NCI-H446 treated with DMSO at 0.1 percent for 48 hours (cell line): ENCODE measurements around the gene MMP19.
"Not testable (repeated sequence)": the region's sequence is repeated elsewhere in the genome, so short reads cannot be mapped to it uniquely, and the experiment has no call there.

Source experiments
- DNase-seq: peaks from one replicate; lab custom pipeline; 2025; lab: John Stamatoyannopoulos, UW

The MMP19 gene

GRCh38 chr12:55842681-55843429 is at the start of gene MMP19:
TSS of gene MMP19 (minus strand) at chr12:55842936. CDS start at chr12:55842830, 106 bp downstream.
- DNase-seq, result no peak

- DNase-seq, result no peak
These were observed 48.6 kb upstream of the MMP19 start for GRCh38 chr12:55891310-55891709.

GRCh38 chr12:55885113-55885512 is 42.4 kb upstream of the MMP19 start:
- no peak for DNase-seq

- no peak for DNase-seq
These were observed 35.1 kb upstream of the MMP19 start for GRCh38 chr12:55877824-55878223.

- no peak for DNase-seq
These were observed 33.1 kb upstream of the MMP19 start for GRCh38 chr12:55875704-55876467.

GRCh38 chr12:55874443-55874842 is 31.7 kb upstream of the MMP19 start:
- DNase-seq, result no peak

- not testable (repeated sequence) for DNase-seq
These were observed 23.8 kb upstream of the MMP19 start for GRCh38 chr12:55866454-55867004.

GRCh38 chr12:55865327-55865726 is 22.6 kb upstream of the MMP19 start:
- DNase-seq, result no peak

GRCh38 chr12:55862931-55863330 is 20.2 kb upstream of the MMP19 start:
- not testable (repeated sequence) for DNase-seq

- DNase-seq, result no peak
These were observed 19.6 kb upstream of the MMP19 start for GRCh38 chr12:55862286-55862685.

GRCh38 chr12:55861871-55862270 is 19.1 kb upstream of the MMP19 start:
- DNase-seq, result no peak

- no peak for DNase-seq
These were observed 18.7 kb upstream of the MMP19 start for GRCh38 chr12:55861396-55861795.

- DNase-seq, result no peak
These were observed 10.0 kb upstream of the MMP19 start for GRCh38 chr12:55852740-55853139.

GRCh38 chr12:55850893-55851292 is 8.2 kb upstream of the MMP19 start:
- no peak for DNase-seq

GRCh38 chr12:55850401-55850800 is 7.7 kb upstream of the MMP19 start:
- no peak for DNase-seq

GRCh38 chr12:55849616-55850343 is 7.0 kb upstream of the MMP19 start:
- DNase-seq, result no peak

- DNase-seq, result no peak
These were observed 5.0 kb upstream of the MMP19 start for GRCh38 chr12:55847603-55848291.

GRCh38 chr12:55847033-55847432 is 4.3 kb upstream of the MMP19 start:
- no peak for DNase-seq

- no peak for DNase-seq
These were observed 3.2 kb upstream of the MMP19 start for GRCh38 chr12:55845785-55846496.

GRCh38 chr12:55845361-55845760 is 2.6 kb upstream of the MMP19 start:
- no peak for DNase-seq

- DNase-seq, result no peak
These were observed 2.2 kb upstream of the MMP19 start for GRCh38 chr12:55844961-55845360.
